Measurements from ENCODE around the gene BRCC3.
"Not testable (repeated sequence)": the region's sequence is repeated elsewhere in the genome, so short reads cannot be mapped to it uniquely, and the experiment has no call there.

BRCC3 gene

DNA sequence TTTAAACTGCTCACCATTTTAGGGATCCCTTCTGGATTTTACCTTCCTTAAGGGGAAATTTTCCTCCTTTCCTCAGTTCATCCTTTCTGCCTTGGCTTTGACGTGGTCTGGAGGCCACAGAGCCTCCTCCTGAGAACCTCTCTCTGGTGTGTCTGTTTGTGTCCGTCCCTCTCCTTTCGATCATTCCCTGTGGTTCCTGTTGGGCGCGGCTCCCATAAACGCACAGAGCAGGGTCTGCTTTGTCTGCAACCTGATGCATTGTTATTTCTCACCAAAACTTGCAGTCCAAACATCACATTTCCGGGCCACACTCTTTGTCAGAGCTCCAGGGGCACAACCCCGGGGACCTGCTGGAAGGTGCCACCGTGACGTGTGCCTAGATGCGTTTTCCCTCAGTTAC, 76.9 kb downstream of the BRCC3 start:
- not testable (repeated sequence) for DNase-seq

DNA sequence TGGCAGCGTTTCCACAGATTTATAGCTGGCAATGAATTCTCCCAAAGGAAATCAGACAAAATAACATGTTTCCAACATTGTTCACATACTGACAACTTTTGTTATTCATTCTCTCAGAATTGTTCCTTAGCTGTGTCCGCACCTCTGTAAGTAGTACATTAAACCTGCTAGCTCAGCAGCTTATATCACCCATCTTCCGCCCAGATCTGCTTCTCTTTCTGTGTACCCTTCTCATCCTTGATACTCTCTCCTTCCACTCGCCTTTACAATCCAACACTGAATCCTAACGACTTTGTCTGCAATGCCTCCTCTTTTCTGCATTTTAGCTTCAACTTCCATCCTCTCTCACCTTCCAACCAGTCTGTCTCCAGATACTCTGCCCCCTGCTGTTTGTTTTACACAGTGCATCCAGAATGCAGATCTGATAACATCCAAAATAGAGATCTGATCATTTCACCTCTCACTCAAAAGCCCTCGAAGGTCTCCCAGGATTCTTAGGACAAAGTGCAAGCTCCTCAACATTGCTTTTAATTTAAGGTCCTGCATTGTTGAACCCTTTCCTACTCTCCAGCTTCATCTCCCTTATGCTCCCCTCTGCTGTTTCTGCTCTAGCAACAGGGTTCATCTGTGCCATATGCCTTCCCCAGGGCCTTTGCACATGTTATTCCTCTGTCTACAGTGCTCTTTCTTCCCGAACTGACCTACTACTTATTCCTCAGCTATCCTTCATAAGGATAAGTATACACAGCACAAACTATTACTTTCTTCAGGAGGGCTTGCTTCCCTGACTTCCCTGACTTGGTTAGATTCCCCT, 77.6 kb downstream of the BRCC3 start:
- peak; percentile 17 for DNase-seq

DNA sequence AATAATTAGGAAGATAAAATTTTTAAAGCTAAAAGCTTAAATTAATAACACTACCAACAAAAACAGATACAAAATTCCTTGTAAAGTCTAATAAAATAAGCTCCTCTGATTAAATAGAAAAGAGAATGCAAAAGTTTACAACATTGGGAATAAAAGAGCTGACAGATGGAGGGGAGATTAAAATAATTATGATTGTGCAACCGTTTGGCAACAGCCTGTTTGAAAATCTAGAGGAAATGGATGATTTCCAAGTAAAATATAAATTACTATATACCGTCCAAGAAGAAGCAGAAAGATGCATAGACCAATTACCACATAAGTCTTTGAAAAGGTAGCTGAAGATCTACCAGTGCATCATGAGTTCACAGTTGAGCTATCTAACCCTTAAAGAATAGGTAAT, 98.6 kb downstream of the BRCC3 start:
- DNase-seq, result peak; percentile 20
